Measurements from ENCODE around the gene USP35. TPM values are rescaled to one million over a fixed set of nuclear protein-coding genes. Genes with fewer than 3 reads are reported as not detected.

The USP35 gene
- total RNA-seq, 4 donors from 2014 or later: 13.5 to 18.1 (median 14.3) TPM

- peaks cover 11 to 33% of the 10 kb centered on the region in 2 donors for H3K4me1 ChIP-seq
- no peaks in the 10 kb centered on the region for H3K36me3 ChIP-seq
- H3K27me3 ChIP-seq: no peaks in the 10 kb centered on the region
- TF ChIP-seq POLR2A (IDR thresholded peaks at IDR 0.05): no peak
- no peak for TF ChIP-seq CTCF (IDR thresholded peaks at IDR 0.05)
- whole genome bisulfite sequencing, 2 donors: 86 to 91% methylated on average over 4 of the region's 4 CpGs
- H3K4me3 ChIP-seq (replicated peaks in 1 of 3): no peak overlapping the region
- H3K27ac ChIP-seq: no peak overlapping the region
- DNase-seq: no peak
- H3K9me3 ChIP-seq: no peaks in the 10 kb centered on the region
- intact Hi-C loops (cut with DNase I): no loop called here
These were observed 4.2 kb downstream of the USP35 start for GRCh38 chr11:78192911-78193351.

- 96 to 97% methylated on average over 8 of the region's 8 CpGs for WGBS, 2 donors
- Histone ChIP-seq H3K27me3 (no peaks in the 10 kb centered on the region), H3K36me3 (no peaks in the 10 kb centered on the region), H3K4me1 (peaks cover 11 to 33% of the 10 kb centered on the region in 2 donors), H3K4me3 (replicated peaks in 1 of 3) (no peak overlapping the region), H3K27ac (no peak overlapping the region), H3K9me3 (no peaks in the 10 kb centered on the region)
- TF ChIP-seq POLR2A (IDR thresholded peaks at IDR 0.05) (no peak), CTCF (IDR thresholded peaks at IDR 0.05) (no peak)
- intact Hi-C loops (cut with DNase I): no loop called here
- DNase-seq: no peak
These were observed 5.1 kb downstream of the USP35 start for GRCh38 chr11:78193806-78194205.

- WGBS, 2 donors: 95 to 97% methylated on average over 3 of the region's 3 CpGs
- H3K36me3 ChIP-seq: no peaks in the 10 kb centered on the region
- no peaks in the 10 kb centered on the region for H3K27me3 ChIP-seq
- H3K9me3 ChIP-seq: no peaks in the 10 kb centered on the region
- H3K4me3 ChIP-seq (replicated peaks in 1 of 3): no peak overlapping the region
- no peak overlapping the region for H3K27ac ChIP-seq
- TF ChIP-seq POLR2A (IDR thresholded peaks at IDR 0.05) (no peak), CTCF (IDR thresholded peaks at IDR 0.05) (no peak)
- no peak for DNase-seq
- intact Hi-C loops (cut with DNase I): no loop called here
- H3K4me1 ChIP-seq: peaks cover 7 to 29% of the 10 kb centered on the region in 2 donors
These were observed 5.8 kb downstream of the USP35 start for GRCh38 chr11:78194490-78194889.

- Histone ChIP-seq H3K36me3 (peaks cover 3 to 6% of the 10 kb centered on the region in 2 donors), H3K9me3 (no peaks in the 10 kb centered on the region), H3K4me1 (peaks cover 0 to 14% of the 10 kb centered on the region in 2 donors), H3K27me3 (no peaks in the 10 kb centered on the region), H3K4me3 (replicated peaks in 1 of 3) (no peak overlapping the region), H3K27ac (no peak overlapping the region)
- intact Hi-C loops (cut with DNase I): no loop called here
- peak; percentile 32 to 34 for DNase-seq
- TF ChIP-seq POLR2A (IDR thresholded peaks at IDR 0.05) (no peak), CTCF (IDR thresholded peaks at IDR 0.05) (no peak)
- 62 to 67% methylated on average over 15 to 16 of the region's 60 CpGs for WGBS, 2 donors
These were observed 7.3 kb downstream of the USP35 start for GRCh38 chr11:78195917-78196560.

GRCh38 chr11:78196661-78197091, 8.0 kb downstream of the USP35 start:
- Histone ChIP-seq H3K9me3 (no peaks in the 10 kb centered on the region), H3K4me3 (replicated peaks in 1 of 3) (no peak overlapping the region), H3K27ac (no peak overlapping the region), H3K27me3 (no peaks in the 10 kb centered on the region), H3K36me3 (peaks cover 3 to 12% of the 10 kb centered on the region in 2 donors), H3K4me1 (peaks cover 0 to 9% of the 10 kb centered on the region in 2 donors)
- intact Hi-C loops (cut with DNase I): no loop called here
- 86 to 87% methylated on average over 32 to 34 of the region's 40 CpGs for WGBS, 2 donors
- no peak for DNase-seq
- TF ChIP-seq CTCF (IDR thresholded peaks at IDR 0.05) (no peak), POLR2A (IDR thresholded peaks at IDR 0.05) (no peak)
